ENCODE results near the gene ATOH1. TPM values are rescaled to one million over a fixed set of nuclear protein-coding genes. Genes with fewer than 3 reads are reported as not detected.

ATOH1 gene
- total RNA-seq, 2 experiments from 2014 or later: not detected

GRCh38 chr4:93842601-93843252 is 14.2 kb downstream of the ATOH1 start:
- Mint-ChIP-seq H3K9me3 (no peaks in the 10 kb centered on the region), H3K4me3 (no peak overlapping the region), H3K27ac (no peak overlapping the region), H3K27me3 (no peaks in the 10 kb centered on the region), H3K36me3 (no peaks in the 10 kb centered on the region), H3K4me1 (ENCODE audit: low read depth) (no peaks in the 10 kb centered on the region)
- CTCF ChIA-PET: no interaction called here
- POLR2A ChIA-PET: no interaction called here
- DNase-seq: no peak
- intact Hi-C loops (cut with micrococcal nuclease): no loop called here

DNA sequence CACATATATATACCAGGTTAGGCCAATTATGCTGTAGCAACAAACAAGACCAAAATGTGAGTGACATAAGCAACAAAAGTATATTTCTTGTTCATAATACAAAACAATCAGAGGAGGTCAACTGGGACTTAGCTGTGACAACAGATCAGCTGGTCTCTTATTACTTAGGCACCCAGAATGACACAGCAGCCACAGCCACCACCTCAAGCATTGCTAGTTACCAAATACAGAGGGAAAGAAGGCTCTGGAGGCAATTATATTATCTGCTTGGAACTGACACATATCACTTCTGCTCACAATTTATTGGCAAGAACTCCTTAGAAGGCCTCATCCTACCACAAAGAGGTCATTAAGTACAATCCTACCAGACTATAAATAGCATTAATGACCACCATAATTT is 15.2 kb downstream of the ATOH1 start:
- H3K9me3 Mint-ChIP-seq: no peaks in the 10 kb centered on the region
- no peaks in the 10 kb centered on the region for H3K27me3 Mint-ChIP-seq
- ChIA-PET POLR2A (no interaction called here), CTCF (no interaction called here)
- H3K4me1 Mint-ChIP-seq (ENCODE audit: low read depth): no peaks in the 10 kb centered on the region
- H3K4me3 Mint-ChIP-seq: no peak overlapping the region
- intact Hi-C loops (cut with micrococcal nuclease): no loop called here
- no peaks in the 10 kb centered on the region for H3K36me3 Mint-ChIP-seq
- H3K27ac Mint-ChIP-seq: no peak overlapping the region
- no peak for DNase-seq

- no peaks in the 10 kb centered on the region for H3K36me3 Mint-ChIP-seq
- H3K27me3 Mint-ChIP-seq: no peaks in the 10 kb centered on the region
- ChIA-PET CTCF (no interaction called here), POLR2A (no interaction called here)
- H3K9me3 Mint-ChIP-seq: no peaks in the 10 kb centered on the region
- no peak overlapping the region for H3K27ac Mint-ChIP-seq
- no peak overlapping the region for H3K4me3 Mint-ChIP-seq
- DNase-seq: no peak
- intact Hi-C loops (cut with micrococcal nuclease): no loop called here
- no peaks in the 10 kb centered on the region for H3K4me1 Mint-ChIP-seq (ENCODE audit: low read depth)
Measured at GRCh38 chr4:93852680-93853079, 24.1 kb downstream of the ATOH1 start.

DNA sequence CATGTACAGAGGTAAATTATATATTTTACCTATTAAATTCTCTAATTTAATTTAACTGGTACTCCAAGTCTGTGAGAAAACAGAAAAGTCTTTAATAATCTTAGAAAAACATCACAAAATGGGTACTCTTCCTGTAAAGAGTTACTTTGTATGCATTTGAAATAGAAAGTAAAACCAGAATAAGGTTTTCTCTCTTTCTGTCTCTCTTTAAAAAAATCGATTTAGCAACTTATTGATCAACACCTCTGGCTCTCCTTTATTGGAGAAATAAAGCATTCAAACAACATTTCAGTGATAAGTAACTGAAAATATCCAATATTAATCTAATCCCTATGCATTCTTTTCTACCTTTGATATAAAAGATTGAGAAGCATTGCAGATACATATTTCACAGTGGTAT is 27.4 kb downstream of the ATOH1 start:
- intact Hi-C loops (cut with micrococcal nuclease): no loop called here
- Mint-ChIP-seq H3K27ac (no peak overlapping the region), H3K9me3 (peaks cover 2% of the 10 kb centered on the region), H3K27me3 (no peaks in the 10 kb centered on the region), H3K4me3 (no peak overlapping the region), H3K4me1 (ENCODE audit: low read depth) (no peaks in the 10 kb centered on the region), H3K36me3 (no peaks in the 10 kb centered on the region)
- POLR2A ChIA-PET: no interaction called here
- CTCF ChIA-PET: no interaction called here
- no peak for DNase-seq

DNA sequence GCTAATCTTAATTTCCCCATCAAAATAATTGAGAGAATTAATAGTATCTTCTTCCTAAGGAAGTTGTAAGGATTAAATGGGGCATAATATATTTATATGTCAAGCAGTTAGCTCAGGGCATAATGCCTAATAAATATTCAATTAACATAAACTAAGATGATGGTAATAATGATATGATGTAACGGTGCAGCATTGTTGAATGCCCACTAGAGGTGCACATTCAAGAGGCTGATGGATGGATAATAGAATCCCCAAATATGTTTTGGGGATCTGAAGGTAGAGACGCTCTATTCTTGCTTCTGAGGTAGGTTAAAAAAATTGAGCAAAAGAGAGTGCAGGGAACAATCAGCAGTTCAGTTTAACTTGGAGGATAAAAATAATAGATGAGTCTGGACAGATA is 37.1 kb downstream of the ATOH1 start:
- no peak overlapping the region for H3K27ac Mint-ChIP-seq
- intact Hi-C loops (cut with micrococcal nuclease): no loop called here

GRCh38 chr4:93867416-93868001 is 39.0 kb downstream of the ATOH1 start:
- Mint-ChIP-seq H3K27ac (no peak overlapping the region), H3K9me3 (no peaks in the 10 kb centered on the region), H3K27me3 (no peaks in the 10 kb centered on the region), H3K36me3 (no peaks in the 10 kb centered on the region), H3K4me1 (ENCODE audit: low read depth) (no peaks in the 10 kb centered on the region), H3K4me3 (no peak overlapping the region)
- ChIA-PET POLR2A (no interaction called here), CTCF (no interaction called here)
- intact Hi-C loops (cut with micrococcal nuclease): no loop called here
- no peak for DNase-seq

More for the DNA sequence above, 37.1 kb downstream of the ATOH1 start:
- H3K4me1 Mint-ChIP-seq (ENCODE audit: low read depth): no peaks in the 10 kb centered on the region
- ChIA-PET CTCF (no interaction called here), POLR2A (no interaction called here)
- no peak for DNase-seq
- no peak overlapping the region for H3K4me3 Mint-ChIP-seq
- no peaks in the 10 kb centered on the region for H3K36me3 Mint-ChIP-seq
- no peaks in the 10 kb centered on the region for H3K27me3 Mint-ChIP-seq
- no peaks in the 10 kb centered on the region for H3K9me3 Mint-ChIP-seq

- no peak for DNase-seq
- H3K36me3 Mint-ChIP-seq: no peaks in the 10 kb centered on the region
- no peak overlapping the region for H3K27ac Mint-ChIP-seq
- ChIA-PET POLR2A (no interaction called here), CTCF (no interaction called here)
- no peaks in the 10 kb centered on the region for H3K9me3 Mint-ChIP-seq
- H3K4me1 Mint-ChIP-seq (ENCODE audit: low read depth): no peaks in the 10 kb centered on the region
- intact Hi-C loops (cut with micrococcal nuclease): no loop called here
- no peak overlapping the region for H3K4me3 Mint-ChIP-seq
- H3K27me3 Mint-ChIP-seq: no peaks in the 10 kb centered on the region
Measured at GRCh38 chr4:93870876-93871458, 42.4 kb downstream of the ATOH1 start.

GRCh38 chr4:93876754-93877153 is 48.2 kb downstream of the ATOH1 start:
- DNase-seq: no peak
- ChIA-PET CTCF (no interaction called here), POLR2A (no interaction called here)
- intact Hi-C loops (cut with micrococcal nuclease): no loop called here
- H3K9me3 Mint-ChIP-seq: peaks cover 3% of the 10 kb centered on the region
- no peaks in the 10 kb centered on the region for H3K27me3 Mint-ChIP-seq
- H3K27ac Mint-ChIP-seq: no peak overlapping the region
- H3K4me3 Mint-ChIP-seq: no peak overlapping the region
- no peaks in the 10 kb centered on the region for H3K4me1 Mint-ChIP-seq (ENCODE audit: low read depth)
- H3K36me3 Mint-ChIP-seq: no peaks in the 10 kb centered on the region

- H3K27ac Mint-ChIP-seq: no peak overlapping the region
- H3K36me3 Mint-ChIP-seq: no peaks in the 10 kb centered on the region
- POLR2A ChIA-PET: no interaction called here
- H3K4me1 Mint-ChIP-seq (ENCODE audit: low read depth): no peaks in the 10 kb centered on the region
- CTCF ChIA-PET: no interaction called here
- peaks cover 3% of the 10 kb centered on the region for H3K9me3 Mint-ChIP-seq
- H3K27me3 Mint-ChIP-seq: no peaks in the 10 kb centered on the region
- DNase-seq: no peak
- intact Hi-C loops (cut with micrococcal nuclease): no loop called here
- no peak overlapping the region for H3K4me3 Mint-ChIP-seq
Measured at GRCh38 chr4:93878566-93878965, 50.0 kb downstream of the ATOH1 start.

DNA sequence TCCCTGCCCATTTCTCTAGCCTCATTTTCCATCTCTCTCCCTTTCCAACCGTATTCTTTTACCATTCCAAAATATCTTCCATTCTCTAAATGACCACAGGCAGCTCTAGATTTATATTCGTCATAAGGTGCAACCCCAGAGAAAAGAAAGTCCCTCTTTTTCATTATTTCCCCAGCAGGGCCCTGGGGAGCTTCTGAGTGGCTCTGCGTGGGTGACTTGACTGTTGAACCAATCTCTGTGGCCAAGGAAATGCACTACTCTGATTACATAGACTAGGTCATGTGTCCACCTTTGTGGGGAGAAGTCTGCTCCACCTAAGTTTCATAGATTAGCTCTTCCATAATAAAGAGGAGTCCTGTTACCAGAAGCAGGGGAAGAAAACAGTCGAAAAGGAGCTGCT is 51.4 kb downstream of the ATOH1 start:
- DNase-seq: no peak
- Mint-ChIP-seq H3K36me3 (no peaks in the 10 kb centered on the region), H3K9me3 (peaks cover 3% of the 10 kb centered on the region), H3K27ac (no peak overlapping the region), H3K27me3 (no peaks in the 10 kb centered on the region), H3K4me3 (no peak overlapping the region), H3K4me1 (ENCODE audit: low read depth) (no peaks in the 10 kb centered on the region)
- intact Hi-C loops (cut with micrococcal nuclease): no loop called here
- ChIA-PET CTCF (no interaction called here), POLR2A (no interaction called here)

Measured in activated CD4-positive, alpha-beta memory T cell treated with anti-CD3 and anti-CD28 coated beads for 36 hours (primary cell).